RCC 7860 (cell line): Measurements from ENCODE around the gene DUS2.
A peak's percentile ranks its signal among the peaks of the same experiment; 100 is the strongest.
"Not testable (repeated sequence)": the region's sequence is repeated elsewhere in the genome, so short reads cannot be mapped to it uniquely, and the experiment has no call there.

Source experiments
- DNase-seq: peaks from one replicate; pipeline ENCODE4 v3.0.0-alpha.2; 2015; ENCODE audit warnings: low spot score
- FAIRE-seq: peaks from 2 replicates; lab custom pipeline; 2012; peaks lifted over from hg19 to GRCh38; lab: Jason Lieb, UNC

Gene DUS2

DNA sequence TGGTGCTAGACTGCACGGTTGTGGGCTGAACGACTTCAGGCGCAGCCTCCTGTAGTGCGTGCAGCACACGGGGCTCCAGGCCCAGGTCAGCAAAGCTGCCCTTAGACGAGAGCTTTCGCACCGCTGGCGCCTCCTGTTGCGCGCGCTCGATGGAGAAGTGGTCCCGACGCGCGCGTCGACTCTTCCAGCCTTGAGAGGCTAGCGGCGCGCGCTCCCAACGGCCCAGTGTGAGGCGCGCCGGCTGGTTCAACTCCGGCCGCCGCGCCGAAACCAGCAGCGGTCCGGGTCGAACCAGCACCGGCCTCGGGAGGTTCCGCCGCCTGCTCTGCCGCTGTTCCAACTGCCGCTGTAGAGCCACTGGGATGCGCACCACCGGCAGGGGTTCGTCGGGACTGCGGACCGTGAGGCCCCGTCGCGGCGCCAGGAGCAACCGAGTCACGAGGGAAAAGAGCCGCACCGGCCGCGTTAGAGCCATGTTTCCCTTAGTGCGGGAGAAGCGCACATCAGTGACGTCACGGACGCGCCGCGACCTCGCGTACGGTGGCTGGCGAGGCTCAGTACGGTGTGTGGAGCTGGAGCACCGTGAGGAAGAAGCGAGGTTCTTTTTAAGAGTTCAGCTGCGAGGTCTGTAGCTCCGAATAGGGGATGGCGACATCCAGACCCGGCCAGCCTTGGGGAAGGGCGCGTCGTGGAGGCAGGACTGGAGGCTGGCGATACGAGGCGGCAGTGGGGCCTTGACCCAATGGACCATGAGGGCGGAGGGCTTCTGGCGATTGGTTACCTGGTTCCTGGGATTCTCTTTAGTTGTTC lies at the start of gene DUS2, which contains the start of gene DDX28:
DUS2 (plus strand) TSS at position 557 of the 810 bp plus-strand sequence. CDS start 14,740 bp downstream, outside the sequence.
DDX28 (minus strand) TSS at position 505 of the 810 bp plus-strand sequence; CDS start at position 475, 30 bp downstream.
- FAIRE-seq, result no peak
- peak; percentile 70 for DNase-seq

DNA sequence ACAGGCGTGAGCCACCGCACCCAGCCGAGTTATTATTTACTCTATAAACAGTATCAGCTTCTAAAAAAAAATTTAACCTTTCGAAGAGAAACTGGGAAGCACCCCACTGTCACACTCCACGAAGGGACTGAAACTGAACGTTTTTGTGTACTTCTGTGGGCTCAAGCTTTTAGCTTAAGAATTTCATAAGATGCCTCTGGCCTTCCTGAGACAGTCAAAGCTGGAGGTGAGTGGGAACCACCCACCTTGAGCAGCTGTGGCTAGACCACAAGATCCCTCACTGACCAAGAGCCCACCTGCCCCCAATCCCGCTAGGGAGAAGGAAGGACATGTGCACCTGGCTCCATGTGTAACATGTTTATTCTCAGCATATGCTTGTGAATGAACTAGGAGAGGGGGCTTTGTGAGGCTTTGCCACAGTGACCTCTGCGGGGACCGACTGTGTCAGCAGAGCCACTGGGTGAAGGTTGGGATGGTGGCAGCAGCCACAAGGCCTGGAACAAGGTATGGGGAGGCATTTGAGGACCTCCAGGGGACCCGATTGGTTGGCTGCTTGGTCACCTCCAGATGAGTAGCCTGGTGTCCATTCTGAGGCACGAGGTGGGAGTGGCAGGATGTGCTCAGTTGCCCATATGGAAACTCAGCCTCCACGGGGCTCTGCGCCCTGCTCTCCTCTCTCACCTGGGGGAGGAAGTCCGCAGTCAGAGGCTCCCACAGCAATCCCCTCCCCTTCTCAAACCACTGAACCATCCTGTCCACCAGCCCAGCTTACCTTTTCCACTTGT lies 47.6 kb upstream of the DUS2 start:
- no peak for FAIRE-seq
- DNase-seq, result no peak

DNA sequence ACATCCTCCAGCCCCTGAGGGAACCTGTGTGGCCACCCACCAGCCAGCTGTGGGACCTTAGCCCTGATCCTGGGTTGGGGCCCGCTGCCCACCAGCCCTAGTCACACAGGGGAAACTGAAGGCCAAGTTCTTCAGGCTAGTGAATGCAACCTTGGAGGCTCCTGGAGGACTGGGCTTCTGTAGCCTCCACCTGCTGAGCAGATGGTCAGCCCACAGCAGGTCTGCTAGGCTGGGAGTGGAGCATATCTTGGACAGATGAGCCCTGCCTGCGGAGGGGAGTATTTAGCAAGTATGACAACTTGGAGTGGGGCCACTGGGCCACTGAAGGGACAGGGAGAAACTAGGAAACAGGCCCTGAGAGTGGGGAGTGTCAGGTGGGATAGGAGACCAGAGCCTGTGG lies 46.9 kb upstream of the DUS2 start:
- FAIRE-seq (no peak), DNase-seq (no peak)

DNA sequence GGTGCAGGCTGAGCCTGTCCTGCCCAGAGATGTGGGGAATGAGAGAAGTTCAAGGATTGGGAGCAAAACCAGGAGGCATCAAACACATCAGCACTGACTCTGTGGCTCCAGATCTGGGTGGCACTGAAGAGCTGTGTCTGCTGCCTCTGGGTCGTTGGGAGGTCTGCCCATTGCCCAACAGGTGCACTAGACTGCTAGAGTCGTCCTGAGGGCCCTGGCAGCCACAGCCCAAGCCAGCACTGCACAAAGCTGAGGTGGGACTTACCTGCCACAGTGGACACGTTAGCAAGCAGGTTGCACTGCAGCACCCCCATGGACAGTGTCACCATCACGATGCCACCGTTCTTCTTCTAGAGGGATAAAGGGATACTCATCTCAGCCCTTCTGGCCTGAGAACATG lies 46.1 kb upstream of the DUS2 start:
- DNase-seq (no peak), FAIRE-seq (no peak)

DNA sequence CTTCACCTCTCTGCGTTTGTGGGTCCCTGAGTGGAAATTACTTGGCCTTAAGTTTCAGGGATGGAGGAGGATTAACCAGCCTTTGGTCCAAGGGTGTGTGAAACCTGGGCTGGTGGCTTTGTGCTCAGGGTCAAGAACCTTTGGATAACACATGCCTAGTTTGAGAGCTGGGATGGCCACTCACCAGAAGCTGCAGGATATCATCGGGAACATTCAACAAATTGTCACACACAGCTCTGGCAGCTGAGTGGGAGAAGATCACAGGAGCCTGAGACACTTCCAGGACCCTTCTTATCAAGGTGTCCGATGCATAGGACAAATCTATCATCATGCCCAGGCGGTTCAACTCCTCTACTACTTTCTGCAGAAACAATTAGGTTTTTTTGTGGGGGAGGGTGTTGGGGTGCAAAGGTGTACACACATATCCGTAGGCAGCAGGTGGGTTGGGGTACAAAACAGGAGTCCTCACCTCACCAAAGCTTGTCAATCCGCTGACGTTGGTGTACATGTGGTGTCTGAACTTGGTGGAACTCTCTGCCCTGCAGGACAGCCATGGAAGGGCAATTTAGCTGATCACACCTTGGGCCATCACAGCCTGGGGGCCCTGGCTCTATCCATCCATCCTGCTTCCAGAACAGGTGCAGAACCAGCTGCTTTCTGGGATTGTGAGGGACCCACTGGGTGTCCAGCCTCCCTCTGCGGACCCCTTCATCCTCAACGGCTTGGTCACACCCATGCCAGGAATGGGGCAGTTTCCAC lies 45.4 kb upstream of the DUS2 start:
- DNase-seq, result no peak
- no peak for FAIRE-seq

DNA sequence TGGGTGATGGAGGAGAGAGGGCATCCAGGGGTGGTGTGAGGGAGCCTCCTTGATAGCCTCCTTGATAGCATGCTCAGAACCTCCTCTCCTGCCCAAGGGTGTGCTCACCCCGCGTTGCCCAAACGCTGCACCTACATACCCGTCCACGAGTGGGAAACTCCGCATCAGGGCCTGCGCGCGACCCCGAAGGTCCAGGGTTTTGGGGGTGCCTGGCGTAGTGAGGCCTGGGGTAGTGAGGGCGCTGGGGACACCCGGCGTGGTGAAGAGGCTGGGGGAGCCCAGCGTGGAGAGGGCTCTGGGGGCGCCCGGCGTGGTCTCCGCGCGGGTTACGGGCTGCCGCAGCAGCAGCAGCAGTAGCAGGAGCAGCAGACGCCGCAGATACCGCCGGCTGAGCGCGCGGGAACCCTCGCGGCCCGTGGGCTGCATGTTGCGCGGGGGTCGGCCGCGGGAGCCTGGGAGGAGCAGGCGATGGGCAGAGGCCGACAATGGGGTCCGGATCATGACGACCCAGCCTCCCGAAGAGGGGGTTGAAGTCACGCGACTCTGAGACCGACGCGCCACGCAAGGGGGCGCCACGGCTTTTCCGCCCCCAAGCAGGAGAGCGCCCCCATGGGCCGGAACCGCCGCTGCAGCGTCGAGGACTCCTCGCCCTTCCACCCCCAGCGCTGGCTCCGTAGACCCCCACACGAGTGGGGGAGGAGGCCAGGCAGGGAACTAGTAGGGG lies 43.0 kb upstream of the DUS2 start, which contains the start of gene DPEP3:
DPEP3 (minus strand) TSS at position 545 of the 724 bp plus-strand sequence; CDS start at position 426, 119 bp downstream.
- FAIRE-seq (no peak), DNase-seq (no peak)

DNA sequence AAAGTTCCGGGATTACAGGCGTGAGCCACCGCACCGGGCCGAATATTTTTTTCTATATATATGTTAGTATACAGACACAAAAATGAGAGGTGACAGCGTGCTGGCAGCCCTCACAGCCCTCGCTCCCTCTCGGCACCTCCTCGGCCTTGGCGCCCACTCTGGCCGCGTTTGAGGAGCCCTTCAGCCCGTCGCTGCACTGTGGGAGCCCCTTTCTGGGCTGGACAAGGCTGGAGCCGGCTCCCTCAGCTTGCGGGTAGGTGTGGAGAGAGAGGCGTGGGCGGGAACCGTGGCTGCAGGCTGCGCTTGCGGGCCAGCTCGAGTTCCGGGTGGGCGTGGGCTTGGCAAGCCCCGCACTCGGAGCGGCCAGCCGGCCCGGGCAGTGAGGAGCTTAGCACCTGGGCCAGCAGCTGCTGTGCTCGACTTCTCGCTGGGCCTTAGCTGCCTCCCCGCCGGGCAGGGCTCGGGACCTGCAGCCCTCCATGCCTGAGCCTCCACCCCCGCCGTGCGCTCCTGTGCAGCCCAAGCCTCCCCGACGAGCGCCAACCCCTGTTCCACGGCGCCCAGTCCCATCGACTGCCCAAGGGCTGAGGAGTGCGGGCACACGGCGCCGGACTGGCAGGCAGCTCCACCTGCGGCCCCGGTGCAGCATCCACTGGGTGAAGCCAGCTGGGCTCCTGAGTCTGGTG lies 40.9 kb upstream of the DUS2 start:
- DNase-seq (no peak), FAIRE-seq (no peak)

DNA sequence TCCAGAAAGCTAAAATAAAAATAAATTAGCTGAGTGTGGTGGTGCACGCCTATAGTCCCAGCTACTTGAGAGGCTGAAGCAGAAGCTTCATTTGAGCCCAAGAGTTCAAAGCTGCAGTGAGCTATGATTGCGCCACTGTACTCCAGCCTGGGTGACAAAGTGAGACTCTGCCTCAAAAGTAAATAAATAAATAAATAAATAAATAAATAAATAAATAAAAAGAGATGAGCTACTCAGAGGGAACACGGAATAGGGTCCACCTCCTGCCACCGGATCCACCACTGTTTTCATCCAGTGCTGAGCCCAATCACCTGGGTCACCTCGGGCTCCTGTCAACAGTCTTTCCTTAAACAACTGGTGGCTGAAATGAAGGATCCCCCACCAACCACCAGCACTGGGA lies 36.1 kb upstream of the DUS2 start:
- FAIRE-seq, result no peak

DNA sequence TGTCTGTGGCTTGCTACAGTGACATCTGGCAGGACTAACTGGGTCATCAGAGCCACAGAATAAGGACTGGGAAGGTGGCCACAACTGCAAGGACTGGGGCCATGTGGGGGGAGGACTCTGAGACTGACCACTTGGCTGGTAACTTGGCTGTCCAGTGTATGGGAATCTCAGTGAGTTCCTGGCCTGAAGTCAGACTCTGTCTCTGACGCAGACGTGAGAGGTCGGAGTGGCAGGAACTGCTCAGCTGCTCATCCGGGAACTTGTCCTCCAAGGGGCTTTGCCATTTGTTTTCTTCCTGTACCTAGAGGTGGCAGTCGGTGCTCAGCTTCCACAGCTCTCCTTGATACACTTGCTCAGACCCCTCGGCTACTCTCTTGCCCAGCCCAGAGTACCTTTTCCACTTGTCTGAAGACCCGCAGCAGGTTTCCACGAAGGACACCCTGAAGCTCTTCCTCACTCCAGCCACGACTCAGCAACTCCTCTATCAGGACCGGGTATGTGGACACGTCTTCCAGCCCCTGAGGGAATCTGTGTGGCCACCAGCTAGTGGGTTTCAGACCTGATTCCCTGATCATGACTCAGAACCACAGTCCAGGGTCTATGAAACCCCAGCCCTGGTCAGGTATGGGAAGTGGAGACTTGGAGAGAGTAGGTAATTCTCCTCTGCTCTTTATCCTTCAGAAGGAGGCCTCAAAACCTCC lies 35.5 kb upstream of the DUS2 start:
- DNase-seq (no peak), FAIRE-seq (no peak)

More for the DNA sequence above, 36.1 kb upstream of the DUS2 start:
- DNase-seq, result no peak

DNA sequence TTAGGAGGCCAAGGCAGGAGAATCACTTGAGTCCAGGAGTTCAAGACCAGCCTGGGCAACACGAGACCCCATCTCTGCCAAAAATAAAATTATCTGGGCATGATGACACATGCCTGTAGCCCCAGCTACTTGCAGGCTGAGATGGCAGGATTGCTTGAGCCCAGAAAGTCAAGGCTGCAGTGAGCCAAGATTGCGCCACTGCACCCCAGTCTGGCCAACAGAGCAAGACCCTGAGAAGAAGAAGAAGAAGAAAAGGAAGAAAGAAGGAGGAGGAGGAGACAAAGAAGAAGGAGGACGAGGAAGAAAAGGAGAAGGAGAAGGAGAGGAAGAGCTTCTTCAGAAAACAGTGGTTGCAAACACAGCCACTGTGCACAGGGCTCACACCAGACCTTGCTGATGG lies 34.4 kb upstream of the DUS2 start:
- no peak for DNase-seq
- FAIRE-seq, result no peak

DNA sequence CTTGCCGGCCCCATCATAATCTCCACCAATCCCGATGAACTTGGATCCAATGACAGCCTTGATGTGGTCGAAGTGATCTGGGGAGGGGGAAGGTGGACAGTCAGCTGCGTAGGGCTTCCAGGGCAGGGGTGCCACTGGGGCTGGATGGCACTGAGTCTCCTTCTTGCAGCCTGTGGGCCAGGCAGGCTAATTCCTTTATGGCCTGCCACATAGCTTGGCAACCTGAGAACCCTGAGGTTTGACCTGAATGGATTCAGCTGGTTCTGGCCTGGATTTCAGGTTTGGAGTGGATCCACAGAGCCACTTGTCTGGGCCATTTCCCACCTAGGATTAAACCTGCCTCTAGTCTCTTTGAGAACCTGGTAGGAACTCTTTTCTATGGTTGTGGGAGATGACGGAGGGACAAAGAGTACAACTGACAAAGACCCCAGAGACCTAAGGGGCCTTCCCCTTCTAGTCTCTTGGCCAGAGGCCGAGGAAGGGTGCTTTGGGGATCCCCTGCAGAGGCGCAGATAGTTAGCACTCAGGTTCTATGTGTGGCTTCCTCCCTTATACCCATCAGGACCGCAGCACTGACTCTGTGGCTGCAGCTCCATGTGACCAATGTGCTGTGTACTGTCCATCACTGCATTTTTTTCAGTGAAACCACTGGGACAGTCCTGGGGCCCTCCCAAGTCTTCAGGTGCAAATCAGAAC lies 33.6 kb upstream of the DUS2 start:
- DNase-seq (no peak), FAIRE-seq (no peak)

DNA sequence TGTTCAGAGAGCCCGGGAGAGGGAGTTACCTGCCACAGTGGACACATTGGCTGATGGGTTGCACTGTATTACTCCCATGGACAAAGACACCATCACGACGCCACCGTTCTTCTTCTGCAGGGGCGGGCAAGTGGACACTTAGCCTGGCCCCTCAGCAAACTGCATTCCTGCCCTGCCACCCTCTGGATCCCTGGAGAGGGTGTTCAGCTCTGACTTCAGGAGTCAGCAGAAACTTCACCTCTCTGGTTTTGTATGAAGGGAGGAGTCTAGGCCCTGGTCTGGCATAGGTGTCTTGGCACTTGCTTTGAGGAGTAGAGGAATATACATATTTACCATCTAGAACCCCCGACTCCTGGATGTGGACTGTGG lies 33.1 kb upstream of the DUS2 start:
- DNase-seq (no peak), FAIRE-seq (no peak)

DNA sequence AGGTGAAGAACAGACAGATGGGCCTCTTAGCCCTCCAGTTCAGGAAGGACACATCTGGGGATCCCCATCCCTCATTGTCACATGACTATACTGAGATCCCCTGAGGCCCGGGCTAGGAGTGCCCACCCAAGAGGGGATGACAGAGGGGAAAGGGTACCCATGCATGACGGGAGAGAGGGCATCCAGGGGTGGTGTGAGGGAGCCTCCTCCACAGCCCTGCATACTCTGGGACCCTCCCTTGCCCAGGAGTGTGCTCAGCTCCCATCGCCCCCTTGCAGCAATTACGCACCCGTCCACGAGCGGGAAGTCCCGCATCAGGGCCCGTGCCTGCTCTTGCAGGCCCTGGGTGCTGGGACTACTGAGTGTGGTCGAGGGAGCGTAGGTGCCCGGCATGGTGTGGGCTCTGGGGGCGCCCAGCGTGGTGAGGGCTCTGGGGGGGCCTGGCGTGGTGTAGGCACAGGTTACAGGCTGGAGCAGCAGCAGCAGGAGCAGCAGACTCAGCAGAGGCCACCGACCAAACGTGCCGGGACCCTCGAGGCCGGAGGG lies 30.4 kb upstream of the DUS2 start:
- no peak for DNase-seq
- no peak for FAIRE-seq

DNA sequence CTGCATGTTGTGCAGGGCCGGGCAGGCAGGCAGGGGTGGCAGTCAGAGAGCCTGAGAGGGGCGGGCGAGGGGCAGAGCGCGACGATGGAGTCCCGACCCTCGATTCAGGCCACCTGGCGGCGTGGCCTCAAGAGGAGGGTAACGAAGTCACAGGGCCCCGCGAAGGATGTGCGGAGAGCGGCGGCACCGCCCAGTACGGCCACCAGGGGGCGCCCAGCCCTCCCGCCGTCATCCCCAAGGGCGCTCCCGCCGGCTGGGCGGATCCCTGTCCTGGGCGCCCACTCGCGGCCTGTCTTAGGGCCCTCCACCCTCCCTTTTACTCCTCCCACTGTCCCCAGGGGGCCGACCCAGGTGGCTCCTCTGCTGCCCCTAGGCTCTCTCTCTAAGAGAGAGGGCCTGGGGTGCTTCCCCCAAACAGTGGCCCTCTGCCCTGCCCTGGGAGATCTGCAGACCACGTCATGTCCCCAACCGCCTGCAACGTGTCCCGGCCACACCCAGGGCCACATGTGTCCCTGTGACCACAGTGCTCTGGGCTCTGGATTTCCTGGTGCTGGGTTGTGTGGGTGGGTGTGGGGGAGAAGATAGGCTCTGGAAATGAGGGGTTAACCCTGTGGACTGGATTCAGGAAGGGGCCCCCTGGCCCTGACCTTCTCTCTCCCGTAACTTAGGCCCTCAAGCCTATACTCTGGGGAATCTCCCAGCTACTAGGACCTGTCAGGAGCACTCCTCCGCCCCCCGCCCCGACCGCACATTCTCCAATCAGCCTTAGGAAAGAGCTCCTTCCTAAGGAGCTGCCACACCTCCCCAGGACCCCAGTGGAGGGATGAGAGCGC lies 29.7 kb upstream of the DUS2 start:
- FAIRE-seq (no peak), DNase-seq (peak; percentile 56)

DNA sequence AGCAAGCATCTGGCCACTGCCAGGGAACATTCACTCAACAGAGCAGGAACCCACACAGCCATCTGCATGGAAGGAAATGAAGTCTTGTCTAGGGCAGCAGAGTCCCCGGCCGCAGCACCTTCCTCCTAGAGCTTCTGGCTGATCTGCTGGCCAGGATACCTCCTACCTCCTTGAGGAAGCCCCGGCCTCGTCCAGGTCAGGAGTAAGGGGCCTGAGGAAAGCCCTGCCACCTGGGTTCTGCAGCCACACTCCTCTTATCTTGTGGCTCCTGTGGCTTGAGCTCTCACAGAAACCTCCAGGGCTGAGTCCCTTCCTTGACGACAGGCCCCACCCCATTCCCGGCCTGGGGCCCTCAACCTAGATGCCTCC lies 29.1 kb upstream of the DUS2 start:
- DNase-seq, FAIRE-seq: not testable (repeated sequence)

DNA sequence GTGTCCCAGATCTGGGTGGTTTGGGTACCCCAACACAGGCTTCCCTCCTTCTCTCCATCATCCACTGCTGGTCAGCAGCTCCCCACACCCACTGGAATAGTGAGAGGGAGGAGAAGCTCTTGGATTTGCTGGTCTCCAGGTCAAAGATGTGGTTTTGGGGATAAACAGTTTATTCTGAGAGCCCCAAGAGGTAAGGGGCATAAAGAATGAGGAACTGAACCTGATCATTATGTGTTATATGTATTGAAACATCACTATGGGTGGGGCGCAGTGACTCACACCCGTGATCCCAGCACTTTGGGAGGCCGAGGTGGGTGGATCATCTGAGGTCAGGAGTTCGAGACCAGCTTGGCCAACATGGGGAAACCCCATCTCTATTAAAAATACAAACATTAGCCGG lies 27.7 kb upstream of the DUS2 start:
- DNase-seq (peak; percentile 6), FAIRE-seq (no peak)

DNA sequence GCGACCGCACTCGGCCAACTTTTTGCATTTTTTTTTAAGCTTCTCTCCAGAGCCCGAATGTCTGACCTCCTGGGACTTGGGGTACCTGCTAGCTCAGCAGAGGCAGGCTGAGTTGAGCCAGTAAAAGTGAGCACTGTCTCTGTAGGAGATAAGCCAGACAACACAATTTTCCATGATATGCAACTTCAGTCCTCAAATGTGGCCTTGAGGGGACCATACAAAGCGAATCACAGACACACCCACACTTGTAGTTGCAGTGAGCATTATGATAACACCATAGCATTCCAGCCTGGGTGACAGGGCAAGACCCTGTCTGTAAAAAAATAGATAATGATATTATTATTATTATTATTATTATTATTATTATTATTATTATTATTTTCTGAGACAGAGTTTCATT lies 26.4 kb upstream of the DUS2 start:
- FAIRE-seq (no peak), DNase-seq (no peak)
